Osteocyte (in vitro differentiated cells): Measurements from ENCODE around the gene ITPKB. TPM values are rescaled to one million over a fixed set of nuclear protein-coding genes. Genes with fewer than 3 reads are reported as not detected.

Experiments used
- DNase-seq: peaks from one replicate; pipeline ENCODE4 v3.0.0; 2021; ENCODE audit warnings: mixed read lengths; ENCODE audit not compliant: unreplicated experiment; ENCODE audit errors: extremely low spot score
- H3K27ac Mint-ChIP-seq: one replicate; pipeline ENCODE4 v1.8.0; 2021; ENCODE audit warnings: mild to moderate bottlenecking, mixed read lengths; ENCODE audit not compliant: unreplicated experiment
- H3K27me3 Mint-ChIP-seq: one replicate; pipeline ENCODE4 v1.8.0; 2021; ENCODE audit warnings: mixed read lengths; ENCODE audit not compliant: unreplicated experiment
- H3K36me3 Mint-ChIP-seq: one replicate; pipeline ENCODE4 v1.8.0; 2021; ENCODE audit warnings: mixed read lengths; ENCODE audit not compliant: unreplicated experiment
- H3K4me1 Mint-ChIP-seq: one replicate; pipeline ENCODE4 v1.8.0; 2021; ENCODE audit warnings: mixed read lengths; ENCODE audit not compliant: unreplicated experiment
- H3K4me3 Mint-ChIP-seq: one replicate; pipeline ENCODE4 v1.8.0; 2021; ENCODE audit warnings: mild to moderate bottlenecking, moderate library complexity, mixed read lengths; ENCODE audit not compliant: unreplicated experiment
- H3K9me3 Mint-ChIP-seq: one replicate; pipeline ENCODE4 v1.8.0; 2021; ENCODE audit warnings: mixed read lengths; ENCODE audit not compliant: unreplicated experiment
- CTCF ChIP-seq: fragments of 200-600 bp; sonication (generic); IDR thresholded peaks from 2 replicates; pipeline ENCODE4 v1.5.0; 2021; ENCODE audit warnings: antibody characterized with exemption, mild to moderate bottlenecking, moderate library complexity
- total RNA-seq: library from RNA; stranded (reverse); gene quantifications from 2 replicates; pipeline ENCODE4 v1.2.1, GENCODE V29; 2021

Gene ITPKB
- total RNA-seq, 1 donor from 2014 or later: 28.3 TPM

GRCh38 chr1:226677027-226678020, 61.8 kb downstream of the ITPKB start:
- DNase-seq: no peak
- H3K27ac Mint-ChIP-seq: peak overlapping the region; percentile 79
- no peaks in the 10 kb centered on the region for H3K27me3 Mint-ChIP-seq
- H3K9me3 Mint-ChIP-seq: no peaks in the 10 kb centered on the region
- TF ChIP-seq CTCF: no peak
- H3K4me3 Mint-ChIP-seq: no peak overlapping the region
- no peaks in the 10 kb centered on the region for H3K36me3 Mint-ChIP-seq
- H3K4me1 Mint-ChIP-seq: peaks cover 54% of the 10 kb centered on the region

- Mint-ChIP-seq H3K27ac (no peak overlapping the region), H3K4me3 (no peak overlapping the region), H3K36me3 (peaks cover 3% of the 10 kb centered on the region), H3K4me1 (peaks cover 54% of the 10 kb centered on the region), H3K27me3 (no peaks in the 10 kb centered on the region), H3K9me3 (no peaks in the 10 kb centered on the region)
- no peak for DNase-seq
- TF ChIP-seq CTCF: no peak
Observed at GRCh38 chr1:226676381-226676780, 62.7 kb downstream of the ITPKB start.

- no peak for DNase-seq
- Mint-ChIP-seq H3K9me3 (no peaks in the 10 kb centered on the region), H3K4me1 (peaks cover 50% of the 10 kb centered on the region), H3K27me3 (no peaks in the 10 kb centered on the region), H3K36me3 (peaks cover 3% of the 10 kb centered on the region), H3K27ac (no peak overlapping the region), H3K4me3 (no peak overlapping the region)
- no peak for TF ChIP-seq CTCF
Observed at GRCh38 chr1:226675715-226676357, 63.2 kb downstream of the ITPKB start.

GRCh38 chr1:226674892-226675714, 64.0 kb downstream of the ITPKB start:
- no peaks in the 10 kb centered on the region for H3K9me3 Mint-ChIP-seq
- H3K27ac Mint-ChIP-seq: no peak overlapping the region
- no peaks in the 10 kb centered on the region for H3K27me3 Mint-ChIP-seq
- H3K4me3 Mint-ChIP-seq: no peak overlapping the region
- H3K36me3 Mint-ChIP-seq: peaks cover 3% of the 10 kb centered on the region
- no peak for TF ChIP-seq CTCF
- DNase-seq: no peak
- peaks cover 43% of the 10 kb centered on the region for H3K4me1 Mint-ChIP-seq
